Measurements from ENCODE around the gene AGT.

Gene AGT

GRCh38 chr1:230713915-230714764 is at the start of gene AGT:
Gene AGT (minus strand): TSS chr1:230714122. CDS start chr1:230710823, 3,299 bp downstream.
- TF ChIP-seq CTCF (IDR thresholded peaks at IDR 0.05; ENCODE audit: control extremely low read depth, extremely low read depth, low read depth, missing control alignments): no peak
- no peak for DNase-seq (ENCODE audit: extremely low spot score)
- CTCF ChIA-PET: no interaction called here
- POLR2A ChIA-PET: no interaction called here

GRCh38 chr1:230761443-230762167 is 47.7 kb upstream of the AGT start:
- DNase-seq (ENCODE audit: extremely low spot score): no peak
- CTCF ChIA-PET: interaction anchor here (1.2 to 1.3 kb wide), 3 partner anchors 10 to 131 kb away, joined by 3 to 4 read pairs (median 3); no protein-coding TSS in a partner anchor
- POLR2A ChIA-PET: no interaction called here
- TF ChIP-seq CTCF (IDR thresholded peaks at IDR 0.05; ENCODE audit: control extremely low read depth, extremely low read depth, low read depth, missing control alignments): no peak

- POLR2A ChIA-PET: no interaction called here
- TF ChIP-seq CTCF (IDR thresholded peaks at IDR 0.05; ENCODE audit: control extremely low read depth, extremely low read depth, low read depth, missing control alignments): no peak
- DNase-seq (ENCODE audit: extremely low spot score): no peak
- CTCF ChIA-PET: interaction anchor here (1.3 to 1.4 kb wide), 2 partner anchors 118 to 133 kb away, joined by 3 read pairs; partner anchors contain the start of gene COG2
Observed at GRCh38 chr1:230760360-230760827, 46.5 kb upstream of the AGT start.

- ChIA-PET CTCF (interaction anchor here (1.4 kb wide), 1 partner anchor 117 kb away, joined by 3 read pairs; the partner anchor contains the start of gene COG2), POLR2A (no interaction called here)
- TF ChIP-seq CTCF (IDR thresholded peaks at IDR 0.05; ENCODE audit: control extremely low read depth, extremely low read depth, low read depth, missing control alignments): no peak
- no peak for DNase-seq (ENCODE audit: extremely low spot score)
Observed at GRCh38 chr1:230759369-230760065, 45.6 kb upstream of the AGT start.

- TF ChIP-seq CTCF (IDR thresholded peaks at IDR 0.05; ENCODE audit: control extremely low read depth, extremely low read depth, low read depth, missing control alignments): no peak
- ChIA-PET CTCF (interaction anchor here (1.4 kb wide), 1 partner anchor 116 kb away, joined by 3 read pairs; the partner anchor contains the start of gene COG2), POLR2A (no interaction called here)
- no peak for DNase-seq (ENCODE audit: extremely low spot score)
Observed at GRCh38 chr1:230758709-230759368, 44.9 kb upstream of the AGT start.
